HG03196 (cell line): ENCODE data around the gene NELL2.

Experiments used
- ATAC-seq: cut with Tn5 transposase; IDR thresholded peaks from one replicate; pipeline ENCODE4 v1.9.1; 2021; ENCODE audit not compliant: unreplicated experiment

The NELL2 gene

DNA sequence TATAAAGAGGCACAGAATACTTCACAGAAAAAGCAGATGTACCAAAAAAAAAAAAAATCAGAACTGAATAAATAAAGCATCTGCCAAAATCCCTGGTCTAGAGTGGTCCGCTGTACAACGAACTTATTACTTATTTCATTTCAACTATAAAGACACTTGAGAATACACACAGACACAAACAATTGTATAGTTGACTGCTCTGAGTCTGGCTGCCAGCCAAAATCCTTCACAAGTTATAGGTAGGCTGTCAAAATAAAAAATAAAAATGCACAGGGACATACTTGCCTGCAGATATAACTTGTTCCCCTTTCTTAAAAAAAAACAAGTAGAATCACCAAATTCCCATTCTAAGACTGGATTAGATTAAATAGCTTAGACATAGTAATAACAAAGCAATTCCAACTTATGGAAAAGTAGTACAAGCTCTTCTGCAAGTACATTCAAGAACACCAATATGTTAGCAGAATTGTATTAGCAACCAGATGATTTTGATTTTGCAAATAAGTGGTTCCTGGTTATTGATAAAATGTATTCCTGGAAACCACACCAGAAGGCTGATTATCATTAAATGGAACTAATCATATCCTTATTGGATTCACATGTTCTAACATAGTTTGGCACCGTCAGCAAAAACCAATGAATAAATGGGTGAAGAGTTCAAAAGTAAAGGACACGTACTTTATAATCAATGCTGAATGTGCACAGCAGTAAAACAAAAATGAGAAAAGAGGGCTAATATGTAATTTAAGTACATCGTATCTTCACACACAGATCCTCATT, 248.5 kb downstream of the NELL2 start:
- ATAC-seq = no peak

DNA sequence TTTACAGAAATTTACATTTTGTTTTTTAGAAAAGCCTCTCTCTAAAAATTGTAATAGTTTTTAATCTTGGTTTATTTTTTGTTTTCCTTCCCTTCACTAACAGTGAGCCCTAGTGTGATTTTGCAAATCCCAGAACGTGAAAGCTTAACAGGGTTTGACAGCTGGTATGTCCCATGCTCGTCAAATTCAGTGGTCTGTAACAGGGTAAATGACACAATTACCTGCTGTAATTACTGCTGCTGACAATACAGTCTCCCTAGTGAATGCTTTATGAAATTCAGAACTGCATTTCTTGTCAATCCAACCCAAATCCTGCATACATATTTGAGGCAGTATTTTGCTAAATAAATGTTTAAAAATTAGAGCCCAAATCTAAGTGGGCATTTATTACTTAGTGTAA, 249.2 kb downstream of the NELL2 start:
- no peak for ATAC-seq

GRCh38 chr12:44618946-44619345, 257.2 kb downstream of the NELL2 start:
- no peak for ATAC-seq

DNA sequence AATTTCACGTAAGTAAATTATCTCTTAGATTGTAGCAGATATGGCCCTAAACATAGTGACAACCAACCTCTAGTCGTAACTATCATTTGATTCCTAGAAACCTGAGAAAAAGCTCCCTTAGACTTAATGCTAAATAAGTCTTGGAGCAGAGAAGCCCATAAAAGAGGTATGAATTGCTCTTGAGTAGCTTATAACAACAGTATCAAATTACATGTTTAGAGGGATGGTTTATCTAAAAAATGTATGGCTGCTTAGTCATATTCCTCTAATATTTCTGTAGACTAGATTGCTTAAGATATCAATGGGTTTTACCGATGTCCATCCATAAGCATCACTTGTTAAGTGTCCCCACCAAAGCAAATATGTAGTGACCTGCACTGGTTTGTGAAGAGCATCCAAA, 259.7 kb downstream of the NELL2 start:
- ATAC-seq = no peak

GRCh38 chr12:44611538-44611937, 264.6 kb downstream of the NELL2 start:
- ATAC-seq = no peak

DNA sequence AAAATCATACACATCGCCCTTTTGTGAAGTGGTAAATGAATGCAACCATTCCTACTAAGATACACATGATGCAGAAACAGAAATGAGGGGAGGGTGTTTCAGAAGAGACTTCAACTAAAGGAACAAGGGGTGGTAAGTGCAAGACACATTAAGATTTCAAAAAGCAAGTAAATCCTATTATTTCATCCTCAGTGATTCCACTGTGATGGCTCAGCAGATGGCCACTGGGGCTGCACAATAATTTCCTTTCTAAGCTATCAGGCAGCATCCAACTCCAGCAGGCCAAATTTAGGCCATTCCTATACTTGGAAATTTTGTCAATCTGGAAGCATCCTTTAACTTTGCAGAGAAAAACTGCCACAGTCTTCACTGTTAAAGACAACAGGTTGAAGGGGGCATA, 272.4 kb downstream of the NELL2 start:
- ATAC-seq = no peak

GRCh38 chr12:44592626-44593025, 283.5 kb downstream of the NELL2 start:
- no peak for ATAC-seq

GRCh38 chr12:44589697-44590096, 286.4 kb downstream of the NELL2 start:
- no peak for ATAC-seq

DNA sequence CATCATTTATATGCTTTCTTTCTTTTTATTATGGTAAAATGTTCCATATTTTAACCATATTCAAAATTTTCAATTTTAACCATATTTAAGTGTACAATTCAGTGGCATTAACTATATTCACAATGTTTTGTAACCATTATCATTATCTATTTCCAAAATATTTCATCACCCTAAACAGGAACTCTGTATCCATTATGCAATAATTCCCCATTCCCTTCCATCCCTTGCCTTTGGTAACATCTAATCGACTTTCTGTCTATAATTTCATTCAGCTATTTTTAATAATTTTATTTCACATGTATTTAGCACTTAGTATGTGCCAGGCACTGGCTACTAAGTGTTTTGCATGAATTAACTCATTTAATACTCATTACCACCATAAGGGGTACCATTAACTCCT, 287.5 kb downstream of the NELL2 start:
- no peak for ATAC-seq

DNA sequence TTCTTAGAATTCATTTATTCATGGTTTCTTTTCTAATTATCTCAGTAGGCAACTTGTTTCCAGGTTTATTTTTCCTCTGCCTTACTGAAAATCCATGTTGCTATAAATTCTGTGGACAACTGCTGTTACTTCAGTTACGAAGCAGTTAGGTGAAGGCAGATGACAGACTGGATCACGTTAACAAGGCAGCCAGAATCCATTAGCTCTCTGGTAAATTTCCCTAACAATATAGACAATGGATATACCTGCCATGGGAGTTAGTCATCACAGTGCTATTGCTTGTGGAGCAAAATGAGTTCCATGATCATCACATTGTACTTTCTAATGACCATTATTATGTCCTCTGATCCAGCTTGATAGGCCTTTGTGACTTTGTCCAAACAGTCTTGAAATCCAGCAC, 291.5 kb downstream of the NELL2 start:
- ATAC-seq = no peak

GRCh38 chr12:44582521-44582920, 293.6 kb downstream of the NELL2 start:
- ATAC-seq = no peak

DNA sequence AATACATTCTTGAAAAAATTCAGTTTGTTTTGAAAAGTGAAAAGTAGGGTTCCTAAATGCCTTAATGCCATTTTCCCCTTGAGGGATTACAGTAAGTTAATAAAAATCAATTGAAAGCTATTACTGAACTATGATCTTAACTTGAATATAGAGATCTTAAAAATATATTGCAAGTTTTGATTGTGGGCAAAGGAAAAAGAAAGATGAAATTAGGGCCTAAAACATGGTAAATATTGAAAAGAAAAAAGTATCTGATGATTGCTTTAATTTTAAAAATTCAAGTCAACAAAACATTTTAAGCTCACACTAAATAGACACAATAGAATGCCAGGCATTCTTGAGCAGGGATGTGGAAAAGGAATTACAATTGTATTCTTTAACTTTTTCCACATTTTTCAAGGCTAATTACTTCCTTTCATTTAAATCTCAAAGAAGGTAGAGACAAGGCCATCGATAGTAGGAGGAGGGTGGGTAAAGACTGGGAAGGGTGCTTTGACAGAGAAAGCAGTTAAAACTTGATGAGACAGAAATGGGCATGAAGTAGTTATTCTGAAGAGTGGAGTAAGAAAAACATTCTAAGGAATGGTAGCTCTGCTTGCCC, 294.4 kb downstream of the NELL2 start:
- no peak for ATAC-seq

- ATAC-seq = no peak
Observed at GRCh38 chr12:44574586-44574985, 301.5 kb downstream of the NELL2 start.

DNA sequence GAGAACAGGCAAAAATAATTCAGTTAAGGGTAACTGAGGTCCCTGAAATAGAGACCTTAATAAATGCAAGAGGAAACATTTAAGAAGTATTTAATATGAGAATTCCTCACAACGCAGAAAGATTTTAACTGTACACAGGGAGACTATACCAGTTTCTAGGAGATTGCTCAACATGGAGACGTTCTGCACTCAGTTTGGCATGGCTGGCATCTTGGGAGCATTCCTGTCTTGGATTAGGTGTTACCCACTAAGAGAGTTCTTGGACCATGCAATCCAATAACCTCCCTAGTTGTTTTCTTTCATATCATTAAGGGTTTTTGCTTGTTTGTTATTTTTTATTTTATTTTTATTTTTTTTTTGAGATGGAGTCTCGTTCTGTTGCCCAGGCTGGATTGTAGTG, 302.4 kb downstream of the NELL2 start:
- no peak for ATAC-seq

GRCh38 chr12:44571006-44571550, 305.0 kb downstream of the NELL2 start:
- no peak for ATAC-seq

- no peak for ATAC-seq
Observed at GRCh38 chr12:44570036-44570583, 306.0 kb downstream of the NELL2 start.

GRCh38 chr12:44565163-44565562, 311.0 kb downstream of the NELL2 start:
- no peak for ATAC-seq

DNA sequence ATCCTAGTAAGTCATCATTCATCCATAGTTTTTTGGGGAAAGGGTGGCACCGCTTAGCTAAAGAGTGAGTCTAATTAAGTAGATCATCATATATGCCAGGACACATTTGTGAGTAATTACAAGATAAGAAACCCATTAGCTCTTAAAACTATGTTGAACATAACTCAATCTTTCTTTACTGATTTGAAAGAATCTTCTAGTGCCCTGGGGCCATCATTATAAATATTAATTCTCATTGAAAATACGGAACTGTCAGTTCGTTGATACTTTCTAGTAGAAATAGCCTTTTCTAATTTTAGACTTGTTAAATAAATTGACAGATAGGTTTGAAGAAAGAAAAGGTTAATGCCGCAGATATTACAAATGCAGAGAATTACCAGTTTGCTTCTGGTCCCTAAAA, 312.6 kb downstream of the NELL2 start:
- ATAC-seq = no peak

- no peak for ATAC-seq
Observed at GRCh38 chr12:44558340-44559100, 317.6 kb downstream of the NELL2 start.

DNA sequence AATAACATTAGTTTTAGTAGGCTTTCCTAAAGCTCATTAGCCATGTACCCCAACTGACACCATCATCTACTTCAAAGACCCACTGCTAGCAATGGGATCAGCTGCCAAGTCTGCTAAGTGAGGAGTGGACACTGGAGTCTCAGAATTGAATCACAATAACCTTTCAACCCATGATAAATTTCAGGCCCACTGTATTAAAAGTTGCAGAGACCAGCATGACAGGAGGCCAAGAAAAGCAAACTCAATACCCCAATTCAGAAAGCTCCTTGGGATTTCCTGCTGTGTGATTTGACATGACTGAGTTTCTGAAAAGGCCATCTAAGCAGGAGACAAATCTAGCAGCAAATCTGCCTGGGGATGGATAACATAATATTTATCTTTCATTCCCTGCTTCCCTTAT, 320.7 kb downstream of the NELL2 start:
- ATAC-seq = no peak

DNA sequence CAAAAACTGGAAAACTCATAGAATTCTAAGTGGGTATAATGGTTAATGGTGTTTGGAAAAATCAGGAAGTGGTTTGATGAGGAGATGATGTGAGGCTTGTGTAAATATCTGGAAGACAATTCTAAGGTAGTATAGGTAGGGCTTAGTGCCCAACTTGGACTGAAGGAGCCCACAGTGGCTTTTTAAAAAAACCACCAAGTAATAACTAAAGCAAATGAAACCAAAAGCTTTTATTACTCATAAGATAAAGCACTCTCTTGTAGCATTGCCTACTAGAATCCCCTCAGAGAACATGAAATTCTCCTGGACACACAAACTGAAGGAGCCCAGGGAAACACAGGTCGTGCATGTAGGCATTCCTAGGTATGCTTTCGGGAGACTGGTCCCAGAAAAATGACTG, 324.5 kb downstream of the NELL2 start:
- ATAC-seq = no peak

GRCh38 chr12:44550377-44550776, 325.7 kb downstream of the NELL2 start:
- no peak for ATAC-seq
